ENCODE data around the gene MUC4.

GRCh38 chr3:195700319-195700718 lies 111.4 kb downstream of the MUC4 start:
- no peak for TF ChIP-seq POLR2A (IDR thresholded peaks at IDR 0.05)
- no peak for TF ChIP-seq CTCF (IDR thresholded peaks at IDR 0.05)
- no peak for TF ChIP-seq EP300 (IDR thresholded peaks at IDR 0.05)
